Stimulated activated naive CD8-positive, alpha-beta T cell treated with anti-CD3 and anti-CD28 coated beads, Interleukin-15, amount 100 ng/mL, for 72 hours (primary cell): ENCODE data around the gene PHF10.
A peak's percentile ranks its signal among the peaks of the same experiment; 100 is the strongest.

Experiments used
- ATAC-seq: fragments of 150-1000 bp; cut with Tn5 transposase; 2 replicates; pipeline ENCODE4 v1.10.0; 2021; ENCODE audit warnings: mild to moderate bottlenecking, moderate library complexity
- DNase-seq, 2 donors: peaks; one replicate each; pipeline ENCODE4 v3.0.0; 2021 to 2022
- H3K27ac Mint-ChIP-seq, 2 donors: one replicate each; pipeline ENCODE4 v1.8.0; 2022; ENCODE audit warnings: mild to moderate bottlenecking in 2 of 2, mixed read lengths in 2 of 2, moderate library complexity in 2 of 2
- H3K27me3 Mint-ChIP-seq: one replicate; pipeline ENCODE4 v1.8.0; 2022; ENCODE audit warnings: mixed read lengths
- H3K4me1 Mint-ChIP-seq: one replicate; pipeline ENCODE4 v1.8.0; 2022; ENCODE audit warnings: mild to moderate bottlenecking, mixed read lengths
- H3K4me3 Mint-ChIP-seq, 2 donors: one replicate each; pipeline ENCODE4 v1.8.0; 2022; ENCODE audit warnings: mild to moderate bottlenecking in 2 of 2, mixed read lengths in 2 of 2, moderate library complexity in 1 of 2
- H3K9me3 Mint-ChIP-seq, 2 donors: one replicate each; pipeline ENCODE4 v1.8.0; 2022; ENCODE audit warnings: mixed read lengths in 2 of 2

PHF10 gene

GRCh38 chr6:169668203-169668847 lies 56.0 kb downstream of the PHF10 start:
- DNase-seq (no peak), ATAC-seq (no peak)
- H3K4me3 Mint-ChIP-seq = no peak overlapping the region
- H3K9me3 Mint-ChIP-seq = no peaks in the 10 kb centered on the region
- H3K4me1 Mint-ChIP-seq = peaks cover 6% of the 10 kb centered on the region
- no peaks in the 10 kb centered on the region for H3K27me3 Mint-ChIP-seq
- H3K27ac Mint-ChIP-seq = no peak overlapping the region

- Mint-ChIP-seq H3K4me1 (peaks cover 6% of the 10 kb centered on the region), H3K27me3 (no peaks in the 10 kb centered on the region), H3K4me3 (no peak overlapping the region), H3K9me3 (no peaks in the 10 kb centered on the region), H3K27ac (no peak overlapping the region)
- ATAC-seq (no peak), DNase-seq (no peak)
These were observed 56.6 kb downstream of the PHF10 start for GRCh38 chr6:169667716-169668115.

- Mint-ChIP-seq H3K4me3 (no peak overlapping the region), H3K4me1 (peaks cover 6% of the 10 kb centered on the region), H3K27ac (no peak overlapping the region), H3K27me3 (no peaks in the 10 kb centered on the region), H3K9me3 (no peaks in the 10 kb centered on the region)
- DNase-seq (no peak), ATAC-seq (no peak)
These were observed 57.9 kb downstream of the PHF10 start for GRCh38 chr6:169666441-169666840.

GRCh38 chr6:169665289-169665688 lies 59.0 kb downstream of the PHF10 start:
- no peak for ATAC-seq

GRCh38 chr6:169664227-169664626 lies 60.1 kb downstream of the PHF10 start:
- H3K27ac Mint-ChIP-seq = peak overlapping the region in 1 of 2 donors; percentile 6
- H3K4me3 Mint-ChIP-seq = no peak overlapping the region
- no peaks in the 10 kb centered on the region for H3K9me3 Mint-ChIP-seq
- no peaks in the 10 kb centered on the region for H3K4me1 Mint-ChIP-seq
- H3K27me3 Mint-ChIP-seq = no peaks in the 10 kb centered on the region
- no peak for ATAC-seq
- DNase-seq = no peak

More at GRCh38 chr6:169665289-169665688, 59.0 kb downstream of the PHF10 start:
- peak overlapping the region in 1 of 2 donors; percentile 72 for H3K27ac Mint-ChIP-seq
- no peaks in the 10 kb centered on the region for H3K9me3 Mint-ChIP-seq
- H3K4me1 Mint-ChIP-seq = peaks cover 6% of the 10 kb centered on the region
- no peaks in the 10 kb centered on the region for H3K27me3 Mint-ChIP-seq
- no peak overlapping the region for H3K4me3 Mint-ChIP-seq
- DNase-seq = no peak

GRCh38 chr6:169663468-169663867 lies 60.8 kb downstream of the PHF10 start:
- Mint-ChIP-seq H3K4me1 (no peaks in the 10 kb centered on the region), H3K9me3 (no peaks in the 10 kb centered on the region), H3K27ac (no peak overlapping the region), H3K4me3 (no peak overlapping the region), H3K27me3 (no peaks in the 10 kb centered on the region)
- no peak for ATAC-seq
- no peak for DNase-seq

- DNase-seq (no peak), ATAC-seq (no peak)
- Mint-ChIP-seq H3K4me3 (no peak overlapping the region), H3K4me1 (no peaks in the 10 kb centered on the region), H3K27ac (no peak overlapping the region), H3K27me3 (no peaks in the 10 kb centered on the region), H3K9me3 (no peaks in the 10 kb centered on the region)
These were observed 62.9 kb downstream of the PHF10 start for GRCh38 chr6:169661391-169661756.

GRCh38 chr6:169660751-169661390 lies 63.4 kb downstream of the PHF10 start:
- no peaks in the 10 kb centered on the region for H3K4me1 Mint-ChIP-seq
- H3K27me3 Mint-ChIP-seq = no peaks in the 10 kb centered on the region
- peak; percentile 56 for ATAC-seq
- H3K4me3 Mint-ChIP-seq = no peak overlapping the region
- H3K27ac Mint-ChIP-seq = no peak overlapping the region
- no peaks in the 10 kb centered on the region for H3K9me3 Mint-ChIP-seq
- DNase-seq = no peak

- DNase-seq (no peak), ATAC-seq (no peak)
- no peaks in the 10 kb centered on the region for H3K27me3 Mint-ChIP-seq
- peaks cover 5% of the 10 kb centered on the region for H3K4me1 Mint-ChIP-seq
- no peak overlapping the region for H3K4me3 Mint-ChIP-seq
- no peaks in the 10 kb centered on the region for H3K9me3 Mint-ChIP-seq
- H3K27ac Mint-ChIP-seq = no peak overlapping the region
These were observed 64.3 kb downstream of the PHF10 start for GRCh38 chr6:169659820-169660610.

GRCh38 chr6:169657284-169657610 lies 67.1 kb downstream of the PHF10 start:
- H3K27ac Mint-ChIP-seq = peak overlapping the region in 1 of 2 donors; percentile 93
- no peaks in the 10 kb centered on the region for H3K9me3 Mint-ChIP-seq
- ATAC-seq = no peak
- no peaks in the 10 kb centered on the region for H3K27me3 Mint-ChIP-seq
- no peak overlapping the region for H3K4me3 Mint-ChIP-seq
- DNase-seq = no peak
- peaks cover 16% of the 10 kb centered on the region for H3K4me1 Mint-ChIP-seq

- H3K9me3 Mint-ChIP-seq = no peaks in the 10 kb centered on the region
- no peaks in the 10 kb centered on the region for H3K27me3 Mint-ChIP-seq
- no peak overlapping the region for H3K4me3 Mint-ChIP-seq
- ATAC-seq = no peak
- DNase-seq = no peak
- H3K27ac Mint-ChIP-seq = peak overlapping the region in 1 of 2 donors; percentile 93
- H3K4me1 Mint-ChIP-seq = peaks cover 16% of the 10 kb centered on the region
These were observed 67.6 kb downstream of the PHF10 start for GRCh38 chr6:169656546-169657283.

GRCh38 chr6:169654598-169655391 lies 69.5 kb downstream of the PHF10 start:
- DNase-seq (peak; percentile 33 to 60), ATAC-seq (peak; percentile 92)
- Mint-ChIP-seq H3K4me3 (peak overlapping the region; percentile 80 to 88), H3K4me1 (peaks cover 16% of the 10 kb centered on the region), H3K27ac (peak overlapping the region; percentile 81 to 90), H3K9me3 (no peaks in the 10 kb centered on the region), H3K27me3 (no peaks in the 10 kb centered on the region)
